GM10248 (cell line): ENCODE results near the gene RASL12.

Source experiments
- CTCF ChIA-PET: fragments of 300-600 bp; sonication (Branson Sonifier 250); formaldehyde crosslinking; extraction: SDS; loops from one replicate; lab custom pipeline; 2021; ENCODE audit warnings: antibody characterized with exemption; lab: Yijun Ruan, JAX
- POLR2A ChIA-PET: fragments of 350-650 bp; sonication (Branson Sonifier 250); formaldehyde crosslinking; extraction: SDS; loops from one replicate; lab custom pipeline; 2020; ENCODE audit warnings: antibody characterized with exemption; lab: Yijun Ruan, JAX
- DNase-seq: peaks from one replicate; pipeline ENCODE4 v3.0.0; 2012; ENCODE audit errors: extremely low spot score
- CTCF ChIP-seq: IDR thresholded peaks from 2 replicates; pipeline ENCODE4 v1.5.1; 2012; ENCODE audit warnings: mild to moderate bottlenecking, low read depth; ENCODE audit errors: extremely low read depth, missing control alignments, control extremely low read depth

Gene RASL12

DNA sequence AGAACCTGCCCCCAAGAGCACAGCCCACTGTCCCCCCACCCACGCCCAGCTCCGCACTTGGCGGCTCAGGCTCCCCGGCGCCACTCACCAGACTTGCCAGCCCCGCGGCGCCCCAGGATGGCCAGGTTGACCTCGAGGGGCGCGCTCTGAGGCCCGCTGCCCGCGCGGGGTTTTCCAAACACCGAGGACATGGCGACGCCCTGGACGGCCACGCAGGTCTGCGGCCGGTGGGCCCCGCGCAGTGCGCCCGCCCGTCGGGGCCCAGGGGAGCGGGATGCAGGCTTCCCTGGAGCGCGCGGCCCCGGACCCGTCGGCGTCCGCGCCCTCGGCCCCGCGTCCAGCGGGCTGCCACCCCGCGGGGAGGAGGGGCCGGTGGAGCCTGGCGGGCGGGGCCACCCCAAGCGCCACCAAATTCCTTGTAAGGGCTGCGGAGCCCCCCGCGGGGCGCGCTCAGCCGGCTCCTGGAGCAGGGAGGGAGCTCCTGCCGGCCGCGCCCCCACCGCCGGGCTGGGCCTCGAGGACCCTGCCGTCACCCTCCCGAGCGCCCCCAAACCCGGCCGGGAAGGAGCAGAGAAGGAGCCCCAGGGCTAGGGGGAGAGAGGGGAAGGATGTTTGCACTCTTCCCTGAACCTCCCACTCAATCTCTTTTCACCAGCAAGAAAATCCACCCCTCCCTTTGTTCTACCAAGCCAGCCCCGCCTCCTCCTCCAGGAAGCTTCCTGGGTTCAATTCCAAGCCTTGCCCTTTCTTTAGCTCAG, at the start of gene RASL12:
RASL12 (minus strand) TSS at position 347 of the 758 bp plus-strand sequence; CDS start at position 191, 156 bp downstream.
- POLR2A ChIA-PET, result no interaction called here
- CTCF ChIA-PET, result interaction anchor here (1.0 to 10.5 kb wide), 6 partner anchors 10 to 337 kb away, joined by 3 to 72 read pairs (median 5); partner anchors contain the start of gene KBTBD13
- TF ChIP-seq CTCF, result no peak
- DNase-seq, result no peak

DNA sequence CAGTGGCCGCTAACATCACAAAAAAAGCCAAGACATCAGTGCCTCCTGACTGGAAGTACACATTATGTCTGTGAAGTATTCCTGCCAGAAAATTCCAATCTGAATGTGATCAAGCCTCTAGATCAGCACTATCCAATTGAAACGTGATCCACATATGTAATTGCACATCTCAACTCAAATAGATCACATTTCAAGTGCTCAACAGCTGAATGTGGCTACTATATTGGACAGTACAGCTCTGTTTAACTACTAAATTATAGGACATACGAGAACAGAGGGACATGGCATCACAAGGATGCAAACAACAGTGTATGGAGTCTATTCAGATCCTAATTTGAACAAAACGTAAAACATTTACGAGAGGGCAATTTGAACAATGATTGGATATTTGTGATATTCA, 47.8 kb upstream of the RASL12 start:
- no peak for DNase-seq
- ChIA-PET POLR2A (no interaction called here), CTCF (interaction anchor here (0.8 to 1.8 kb wide), 4 partner anchors 8 to 110 kb away, joined by 3 to 8 read pairs (median 3); no protein-coding TSS in a partner anchor)
- TF ChIP-seq CTCF, result no peak

DNA sequence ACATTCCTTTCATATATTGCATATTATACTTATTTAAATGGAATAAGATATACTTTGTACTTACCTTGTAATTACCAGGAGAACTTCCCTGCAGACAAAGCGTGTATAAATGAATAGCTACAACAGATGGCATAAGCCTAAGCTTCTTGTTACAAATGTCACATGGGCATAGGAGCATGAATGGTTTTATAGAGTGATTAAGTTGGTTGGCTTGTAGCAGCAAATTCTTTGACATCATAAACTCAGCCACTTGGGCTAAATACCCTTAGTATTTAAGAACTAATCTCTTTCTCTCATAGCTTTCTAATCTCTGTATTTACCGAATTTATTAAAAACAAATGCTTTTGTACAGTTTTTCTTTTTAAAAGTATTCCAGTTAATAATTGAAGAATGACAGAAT, 47.3 kb upstream of the RASL12 start, which contains the start of gene UBAP1L:
UBAP1L (minus strand) TSS at position 115 of the 400 bp plus-strand sequence. CDS start 8,985 bp downstream, outside the sequence.
- DNase-seq, result no peak
- ChIA-PET POLR2A (no interaction called here), CTCF (interaction anchor here (0.8 to 1.8 kb wide), 5 partner anchors 9 to 110 kb away, joined by 3 to 8 read pairs (median 3); no protein-coding TSS in a partner anchor)
- no peak for TF ChIP-seq CTCF

DNA sequence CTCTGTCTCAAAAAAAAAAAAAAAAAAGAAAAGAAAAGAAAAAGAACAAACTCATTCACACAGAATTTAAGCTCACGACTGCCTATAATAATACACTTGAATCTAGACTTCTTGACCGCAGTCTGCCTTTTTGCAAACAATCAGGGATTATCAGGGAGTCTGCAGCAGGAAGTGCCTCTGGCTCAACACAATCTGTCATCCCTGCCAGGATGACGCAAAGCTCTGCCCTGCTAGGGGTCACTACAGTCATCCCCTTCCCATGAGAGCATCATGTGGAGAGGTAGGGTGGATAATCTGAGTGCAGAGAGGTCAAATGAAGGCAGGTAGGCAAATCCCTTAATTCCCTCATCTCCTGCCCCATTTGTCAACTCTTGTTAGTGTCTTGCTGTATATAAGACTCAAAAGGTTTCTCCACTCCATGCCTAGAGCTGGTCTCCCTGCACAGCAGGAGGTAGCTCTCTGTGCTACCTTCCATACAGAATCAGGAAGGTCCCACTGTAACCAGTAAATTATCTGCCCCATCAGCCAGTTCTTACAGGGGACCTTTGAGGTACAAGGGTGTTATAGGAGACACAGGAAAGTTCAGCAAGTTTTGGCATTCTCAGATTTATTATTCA, 43.0 kb upstream of the RASL12 start:
- no peak for DNase-seq
- no peak for TF ChIP-seq CTCF
- CTCF ChIA-PET, result interaction anchor here (1.0 to 1.5 kb wide), 3 partner anchors 10 to 301 kb away, joined by 3 to 12 read pairs (median 3); no protein-coding TSS in a partner anchor
- POLR2A ChIA-PET, result no interaction called here

DNA sequence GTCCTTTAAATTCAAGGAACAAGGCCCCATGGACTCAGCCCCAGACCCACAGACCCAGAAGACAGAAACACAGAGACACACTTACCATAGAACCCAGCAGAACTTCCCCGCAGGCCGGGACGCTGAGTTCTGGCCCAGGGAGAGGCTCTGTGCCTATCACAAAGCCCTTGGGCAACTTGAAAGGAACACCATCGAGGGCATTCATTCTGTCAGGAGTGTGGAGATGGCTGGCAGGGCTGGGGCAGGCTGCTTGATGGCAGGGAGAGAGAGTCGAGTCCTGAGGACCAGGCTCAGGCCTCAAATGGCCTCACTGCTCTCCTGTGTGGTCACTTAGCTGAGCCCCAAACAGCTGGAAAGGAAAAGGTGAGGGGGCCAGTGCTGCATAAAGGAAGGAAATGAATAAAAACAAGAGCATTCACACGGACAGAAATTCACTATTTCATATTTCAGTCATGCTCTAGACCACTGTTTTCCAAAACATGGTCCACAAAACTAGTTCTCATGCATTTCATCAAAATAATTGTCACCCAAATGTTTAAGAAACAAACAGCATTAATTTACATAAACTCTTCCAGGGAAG, 38.3 kb upstream of the RASL12 start:
- ChIA-PET POLR2A (no interaction called here), CTCF (interaction anchor here (1.0 to 1.4 kb wide), 3 partner anchors 8 to 72 kb away, joined by 3 to 4 read pairs (median 3); no protein-coding TSS in a partner anchor)
- no peak for DNase-seq
- no peak for TF ChIP-seq CTCF

- POLR2A ChIA-PET, result no interaction called here
- CTCF ChIA-PET, result no interaction called here
- no peak for TF ChIP-seq CTCF
- no peak for DNase-seq
Observed at GRCh38 chr15:65105038-65105437, 37.2 kb upstream of the RASL12 start.
